GM21825 (cell line): Measurements from ENCODE around the gene TEF.
"Not testable (repeated sequence)": the region's sequence is repeated elsewhere in the genome, so short reads cannot be mapped to it uniquely, and the experiment has no call there.

ENCODE experiments used
- ATAC-seq: cut with Tn5 transposase; IDR thresholded peaks from one replicate; pipeline ENCODE4 v1.9.1; 2021; ENCODE audit warnings: mild to moderate bottlenecking, moderate library complexity; ENCODE audit not compliant: unreplicated experiment

The TEF gene

DNA sequence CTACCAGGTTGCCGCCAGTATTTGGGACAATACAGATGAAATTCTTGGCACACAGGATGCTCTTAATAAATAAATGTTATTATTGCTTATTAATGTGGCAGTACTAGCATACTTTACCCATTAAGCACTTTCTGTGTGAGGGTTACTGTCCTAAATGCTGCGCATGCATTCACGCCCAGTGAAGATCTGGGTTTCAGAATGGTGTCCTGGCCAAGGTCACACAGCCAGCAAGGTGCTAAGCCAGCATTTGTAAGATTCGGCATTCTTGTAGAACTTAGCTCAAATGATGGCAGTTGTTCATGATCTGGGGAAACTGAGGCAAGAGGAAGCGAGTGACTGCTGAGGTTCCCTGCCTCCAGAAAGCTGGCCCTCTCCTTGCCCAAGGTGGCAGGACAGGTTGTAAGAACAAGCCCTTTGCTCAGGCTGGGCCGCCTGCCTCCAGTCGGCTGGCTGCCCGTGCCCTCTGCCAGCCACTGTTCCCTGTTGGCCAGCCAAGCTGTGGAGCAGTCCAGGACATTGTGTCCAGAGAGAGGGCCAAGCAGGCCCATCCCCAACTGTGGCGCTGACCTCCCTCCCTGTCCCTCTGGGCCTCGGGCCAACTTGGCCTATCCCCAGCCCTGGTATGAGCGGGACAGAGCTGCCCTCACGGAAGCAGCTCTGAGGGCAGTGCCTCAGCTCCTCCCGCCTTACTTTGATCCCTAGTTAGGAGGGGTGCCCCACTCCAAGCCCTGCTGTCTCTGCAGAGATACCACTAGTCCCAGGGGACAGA lies 36.1 kb downstream of the TEF start:
- ATAC-seq = no peak

DNA sequence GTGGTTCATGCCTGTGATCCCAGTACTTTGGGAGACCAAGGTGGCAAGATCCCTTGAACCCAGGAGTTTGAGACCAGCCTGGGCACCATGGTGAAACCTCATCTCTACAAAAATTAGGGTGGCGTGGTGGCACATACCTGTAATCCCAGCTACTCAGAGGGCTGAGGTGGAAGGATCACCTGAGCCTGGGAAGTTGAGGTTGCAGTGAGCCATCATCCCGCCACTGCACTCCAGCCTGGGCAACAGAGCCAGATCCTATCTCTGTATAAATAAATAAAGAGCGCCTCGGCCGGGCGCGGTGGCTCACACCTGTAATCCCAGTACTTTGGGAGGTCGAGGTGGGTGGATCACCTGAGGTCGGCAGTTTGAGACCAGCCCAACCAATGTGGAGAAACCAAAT lies 37.0 kb downstream of the TEF start:
- ATAC-seq = no peak

DNA sequence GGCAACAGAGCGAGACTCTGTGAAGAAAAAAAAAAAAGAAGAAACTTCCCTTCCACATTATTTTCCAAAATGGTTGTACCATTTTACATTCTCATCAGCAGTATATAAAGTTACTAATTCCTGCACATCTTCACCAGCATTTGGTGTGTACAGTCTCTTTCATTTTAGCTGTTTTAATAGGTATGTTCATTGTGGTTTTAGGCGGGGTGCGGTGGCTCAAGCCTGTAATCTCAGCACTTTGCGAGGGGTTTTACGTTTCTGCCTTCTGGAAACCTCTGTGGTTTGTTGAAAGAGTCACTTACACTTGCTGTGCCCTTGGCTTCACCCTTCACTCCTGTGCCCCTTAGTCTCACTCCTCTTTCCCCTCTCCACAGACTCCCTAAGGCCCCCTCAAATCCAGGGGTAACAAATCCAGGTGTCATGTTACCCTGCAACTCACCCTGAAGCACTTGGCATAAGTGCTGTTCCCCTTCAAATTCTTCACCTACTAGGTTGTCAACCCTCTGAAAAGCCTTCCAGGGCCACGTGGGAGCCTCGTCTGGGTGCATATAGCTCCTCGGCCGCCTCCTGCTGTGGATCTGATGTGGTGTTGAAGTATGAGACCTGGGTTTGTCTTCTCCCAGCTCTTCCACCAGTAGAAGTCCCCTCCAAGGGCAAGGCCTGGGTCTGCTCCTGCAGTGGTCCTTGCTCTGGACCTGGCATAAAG lies 44.1 kb downstream of the TEF start:
- no peak for ATAC-seq

DNA sequence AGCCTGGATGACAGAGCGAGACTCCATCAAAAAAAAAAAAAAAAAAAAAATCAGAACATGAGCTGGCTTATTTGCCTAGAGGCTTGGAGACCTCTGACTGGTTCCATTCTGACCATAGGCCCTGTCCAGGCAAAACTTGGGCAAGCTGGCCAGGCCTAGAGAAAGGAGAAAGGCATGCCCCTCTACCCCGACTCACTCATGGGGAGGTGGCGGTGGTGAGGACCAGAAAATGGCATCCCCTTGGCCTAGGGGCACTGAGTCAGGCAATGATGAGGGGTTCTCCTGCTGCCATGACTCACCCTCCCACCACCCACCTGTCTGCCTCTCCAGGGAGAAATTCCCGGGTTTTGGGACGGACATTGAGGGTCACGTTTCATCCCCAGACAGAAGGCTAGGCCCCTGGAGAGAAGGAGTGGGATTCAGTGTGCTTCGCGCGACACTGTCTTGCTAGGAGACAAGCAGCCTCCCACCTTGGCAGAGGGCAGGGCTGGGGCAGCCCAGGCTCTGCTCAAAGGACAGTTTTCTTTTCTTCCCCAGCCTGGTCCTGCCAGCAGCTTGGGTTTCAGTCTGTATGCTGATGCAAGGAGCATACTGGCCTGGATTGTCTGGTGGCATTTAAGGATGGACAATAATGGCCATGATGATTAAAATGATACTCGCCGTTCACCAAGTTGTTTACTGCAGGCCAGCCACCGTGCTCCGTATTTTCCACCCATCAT lies 47.6 kb downstream of the TEF start:
- no peak for ATAC-seq

DNA sequence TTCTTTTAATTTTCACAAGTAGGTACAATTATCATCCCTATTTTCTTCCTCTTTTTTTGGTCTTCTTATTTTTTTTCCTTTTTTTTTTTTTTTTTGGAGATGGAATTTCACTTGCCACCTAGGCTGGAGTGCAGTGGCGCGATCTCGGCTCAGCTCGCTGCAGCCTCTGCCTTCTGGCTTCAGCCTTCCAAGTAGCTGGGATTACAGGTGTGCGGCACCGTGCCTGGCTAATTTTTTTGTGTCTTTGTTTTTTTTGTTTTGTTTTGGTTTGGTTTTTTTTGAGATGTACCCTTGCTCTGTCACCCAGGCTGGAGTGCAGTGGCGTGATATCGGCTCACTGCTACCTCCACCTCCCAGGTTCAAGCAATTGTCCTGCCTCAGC lies 48.2 kb downstream of the TEF start:
- no peak for ATAC-seq

DNA sequence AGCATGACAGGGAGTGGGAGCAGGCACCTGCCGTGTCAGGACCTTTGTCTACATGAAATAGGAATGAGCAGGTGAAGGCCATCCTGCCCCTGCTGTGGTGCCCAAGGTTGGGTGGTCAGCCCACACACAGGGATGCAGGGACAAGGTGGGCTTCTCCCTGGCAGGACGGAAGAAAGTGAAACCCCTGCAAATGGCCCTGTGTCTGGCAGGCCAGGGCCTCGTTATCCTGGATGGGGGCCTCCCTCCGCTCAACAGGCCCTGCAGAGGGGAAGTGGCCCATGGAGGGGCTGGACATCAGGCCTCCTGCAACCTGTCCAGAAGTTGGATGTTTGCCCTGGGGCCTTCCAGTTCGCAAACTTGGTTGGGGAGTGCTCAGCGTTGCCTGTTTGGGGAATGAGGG lies 49.9 kb downstream of the TEF start:
- no peak for ATAC-seq

DNA sequence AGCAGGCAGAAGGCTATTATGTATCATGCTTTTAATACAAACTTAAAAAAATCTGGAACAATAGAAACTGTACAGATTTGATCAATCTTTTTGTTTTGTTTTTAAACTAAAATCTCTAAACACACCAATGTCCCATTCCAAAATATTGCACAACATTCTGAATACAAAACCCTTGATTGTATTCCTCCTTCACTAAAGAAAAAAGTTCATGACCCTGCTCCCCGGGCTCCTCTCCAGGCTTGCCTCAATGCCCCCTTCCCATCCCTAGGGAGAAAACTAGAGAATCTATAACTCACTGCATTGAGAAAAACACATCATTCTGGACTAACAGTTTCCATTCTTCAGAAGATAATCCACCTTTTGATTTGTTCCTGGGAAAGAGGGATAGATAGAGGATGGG lies 51.7 kb downstream of the TEF start:
- ATAC-seq = not testable (repeated sequence)

DNA sequence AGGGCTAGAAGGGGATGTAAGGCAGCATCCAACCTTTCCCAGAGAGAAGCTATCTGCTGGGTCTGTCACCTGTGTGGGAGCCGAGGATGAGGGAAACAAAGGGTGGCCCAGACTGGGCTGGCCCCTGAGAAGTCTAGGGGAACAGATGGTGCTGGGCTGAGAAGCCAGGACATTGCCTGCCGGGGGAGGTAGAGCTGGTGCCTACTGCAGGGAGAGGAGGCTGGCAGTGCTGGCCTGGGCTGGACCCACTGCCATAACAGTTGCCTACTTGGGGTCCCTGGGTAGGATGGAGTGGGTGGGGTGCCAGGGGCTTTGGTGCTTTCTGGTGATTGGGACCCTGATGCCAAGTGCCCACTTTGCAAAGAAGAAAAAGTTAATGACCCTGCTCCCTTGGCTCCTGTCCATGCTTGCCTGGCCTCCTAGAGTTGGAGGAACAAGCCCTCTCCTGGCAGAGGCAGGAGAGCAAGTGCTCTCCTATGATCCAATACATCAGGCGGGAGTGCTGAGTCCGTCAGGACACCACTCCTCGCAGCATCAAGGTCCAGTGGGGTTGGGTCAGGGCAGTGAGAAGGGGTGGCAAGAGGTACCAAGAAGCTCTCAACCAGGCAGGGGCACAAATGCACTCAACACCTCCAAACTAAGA lies 52.7 kb downstream of the TEF start:
- not testable (repeated sequence) for ATAC-seq

DNA sequence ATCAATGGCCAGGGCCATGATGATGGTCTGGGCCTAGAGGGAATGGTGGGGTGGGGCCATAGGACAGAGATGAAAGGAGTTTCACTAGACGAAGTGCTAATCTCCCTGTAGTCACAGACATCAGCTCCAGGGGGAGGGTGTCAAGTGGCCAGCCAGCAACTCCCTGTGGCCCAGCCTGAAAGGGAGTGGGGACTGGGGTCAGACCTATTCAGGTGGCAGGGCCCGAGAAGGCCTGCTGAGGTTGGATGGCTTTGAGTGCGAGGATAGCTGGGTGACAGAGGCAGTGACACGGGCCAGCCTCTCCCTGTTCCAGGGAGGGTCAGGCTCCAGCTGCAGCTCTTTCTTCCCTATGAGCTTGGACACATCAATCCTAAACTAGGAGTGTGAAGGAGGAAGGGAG lies 53.8 kb downstream of the TEF start:
- no peak for ATAC-seq

DNA sequence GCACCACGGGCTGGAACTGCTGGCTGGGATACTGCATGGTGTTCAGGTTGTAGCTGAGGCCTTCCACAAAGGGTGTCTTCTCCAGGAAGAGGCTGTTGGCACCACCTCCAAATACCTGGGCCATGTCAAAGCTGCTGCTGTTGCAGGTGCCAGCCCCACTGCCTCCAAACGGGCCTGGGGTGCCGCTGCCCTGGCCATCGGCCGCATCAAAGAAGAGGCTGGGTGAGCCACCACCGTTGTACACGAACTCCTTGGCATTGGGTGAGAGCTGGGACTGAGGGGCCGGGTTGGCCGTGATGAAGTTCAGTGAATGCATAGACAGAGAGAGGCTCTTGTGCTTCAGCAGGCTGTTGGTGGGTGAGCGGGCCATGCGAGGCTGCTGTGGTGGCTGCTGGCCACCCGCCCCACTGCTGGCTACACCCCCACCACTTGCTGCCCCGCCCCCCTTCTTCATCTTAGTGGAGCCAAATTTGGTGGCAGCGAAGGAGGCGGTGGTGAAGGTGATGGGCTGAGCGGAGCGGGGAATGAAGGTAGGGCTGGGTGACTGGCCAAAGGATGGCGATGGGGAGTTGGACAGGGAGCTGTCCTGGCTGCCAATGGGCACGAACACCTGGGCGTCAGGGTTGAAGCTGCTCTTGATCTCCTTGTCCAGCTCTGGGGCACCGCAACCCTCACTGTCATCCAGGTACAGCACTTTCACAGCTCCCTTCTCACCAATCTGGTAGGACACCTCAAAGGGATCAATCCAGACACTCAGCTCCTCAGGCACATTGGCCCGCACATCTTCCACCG lies 54.8 kb downstream of the TEF start:
- ATAC-seq = no peak

DNA sequence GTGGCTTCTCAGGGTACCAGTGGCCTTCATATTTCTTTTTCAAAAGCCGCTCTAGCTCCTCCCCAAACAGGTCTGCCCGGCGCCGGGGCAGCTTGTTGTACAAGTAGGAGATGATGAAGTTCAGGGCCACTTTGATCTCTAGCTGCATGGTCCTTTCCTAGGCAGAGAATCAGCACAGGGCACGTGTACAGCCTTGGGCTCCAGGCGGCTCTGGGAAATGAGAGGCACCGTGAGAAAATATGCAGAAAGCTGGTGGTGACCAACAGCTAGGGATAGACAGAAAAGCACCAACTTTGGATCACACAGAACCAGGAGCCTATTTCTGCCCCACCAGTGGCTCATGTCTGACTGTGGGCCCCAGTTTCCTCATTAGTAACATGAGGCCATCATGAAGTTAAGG lies 55.5 kb downstream of the TEF start:
- no peak for ATAC-seq

DNA sequence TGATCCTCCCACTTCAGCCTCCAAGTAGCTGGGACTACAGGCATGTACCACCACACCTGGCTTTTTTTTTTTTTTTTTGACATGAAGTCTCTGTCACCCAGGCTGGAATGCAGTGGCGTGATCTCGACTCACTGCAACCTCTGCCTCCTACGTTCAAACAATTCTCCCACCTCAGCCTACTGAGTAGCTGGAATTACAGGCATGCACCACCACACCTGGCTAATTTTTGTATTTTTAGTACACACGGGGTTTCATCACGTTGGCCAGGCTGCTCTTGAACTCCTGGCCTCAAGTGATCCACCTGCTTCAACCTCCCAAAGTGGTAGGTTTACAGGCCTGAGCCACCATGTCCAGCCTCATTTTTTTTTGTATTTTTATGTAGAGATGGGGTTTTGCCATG lies 58.8 kb downstream of the TEF start:
- not testable (repeated sequence) for ATAC-seq

DNA sequence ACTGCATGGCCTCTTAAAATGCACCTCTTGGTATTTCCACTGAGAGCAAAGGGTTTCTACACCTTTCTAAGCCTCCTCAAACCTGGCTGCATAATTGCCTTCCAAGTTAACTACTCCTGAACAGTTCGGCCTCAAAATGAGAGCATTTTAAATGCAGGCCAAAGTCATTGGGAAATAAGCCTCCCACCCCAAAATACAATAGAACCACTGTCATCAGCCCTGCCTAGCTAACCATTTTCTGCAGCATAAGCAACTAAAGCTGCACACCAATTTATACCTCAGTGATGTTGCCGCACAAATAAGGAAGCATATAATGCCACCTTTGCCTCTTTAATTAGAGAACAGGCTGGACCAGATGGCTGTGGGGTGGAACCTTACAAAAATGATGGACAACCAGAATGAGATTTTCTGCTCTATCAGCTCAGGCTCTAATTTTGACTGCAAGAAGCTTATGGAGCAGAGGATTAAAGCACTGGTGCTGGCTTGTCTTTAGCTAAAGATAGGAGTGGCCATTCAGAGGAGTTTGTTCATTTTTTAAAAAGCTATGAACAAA lies 60.6 kb downstream of the TEF start:
- no peak for ATAC-seq

DNA sequence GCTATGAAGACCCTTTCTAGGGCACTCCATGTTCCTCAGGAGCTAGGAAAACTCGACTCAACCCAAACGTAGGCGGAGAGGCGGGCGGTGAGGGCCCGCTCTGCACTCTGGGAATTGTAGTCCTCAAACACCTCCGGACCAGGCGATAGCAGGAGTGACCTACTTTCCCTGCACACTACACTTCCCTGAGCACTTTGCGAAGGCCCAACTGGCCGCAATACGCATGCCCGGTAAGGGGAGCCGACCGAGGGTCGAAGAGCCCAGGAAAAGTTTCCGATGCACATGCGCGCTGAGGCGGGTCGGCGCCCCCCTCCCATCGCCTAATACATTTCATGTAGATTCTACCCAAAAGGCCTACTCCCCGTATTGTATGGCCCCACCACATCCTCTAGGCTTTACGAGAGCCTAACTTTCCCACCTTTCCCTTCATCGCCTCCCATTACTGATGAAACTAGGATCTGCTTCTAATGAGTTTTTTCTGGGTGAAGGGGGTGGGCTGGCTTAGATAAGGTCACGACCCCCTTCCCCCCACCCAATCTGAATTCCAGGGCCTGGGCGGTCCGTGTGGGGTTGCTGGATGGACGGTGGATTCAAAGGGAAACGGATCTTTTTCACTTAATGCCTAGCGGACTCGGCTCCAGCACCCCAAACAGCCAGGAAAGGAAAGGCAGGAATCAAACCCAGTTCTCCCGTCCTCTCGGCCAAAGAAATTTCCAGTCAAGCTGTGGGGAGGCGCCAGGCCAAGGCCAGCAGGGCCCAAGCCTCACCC lies 62.8 kb downstream of the TEF start:
- ATAC-seq = peak; percentile 38

DNA sequence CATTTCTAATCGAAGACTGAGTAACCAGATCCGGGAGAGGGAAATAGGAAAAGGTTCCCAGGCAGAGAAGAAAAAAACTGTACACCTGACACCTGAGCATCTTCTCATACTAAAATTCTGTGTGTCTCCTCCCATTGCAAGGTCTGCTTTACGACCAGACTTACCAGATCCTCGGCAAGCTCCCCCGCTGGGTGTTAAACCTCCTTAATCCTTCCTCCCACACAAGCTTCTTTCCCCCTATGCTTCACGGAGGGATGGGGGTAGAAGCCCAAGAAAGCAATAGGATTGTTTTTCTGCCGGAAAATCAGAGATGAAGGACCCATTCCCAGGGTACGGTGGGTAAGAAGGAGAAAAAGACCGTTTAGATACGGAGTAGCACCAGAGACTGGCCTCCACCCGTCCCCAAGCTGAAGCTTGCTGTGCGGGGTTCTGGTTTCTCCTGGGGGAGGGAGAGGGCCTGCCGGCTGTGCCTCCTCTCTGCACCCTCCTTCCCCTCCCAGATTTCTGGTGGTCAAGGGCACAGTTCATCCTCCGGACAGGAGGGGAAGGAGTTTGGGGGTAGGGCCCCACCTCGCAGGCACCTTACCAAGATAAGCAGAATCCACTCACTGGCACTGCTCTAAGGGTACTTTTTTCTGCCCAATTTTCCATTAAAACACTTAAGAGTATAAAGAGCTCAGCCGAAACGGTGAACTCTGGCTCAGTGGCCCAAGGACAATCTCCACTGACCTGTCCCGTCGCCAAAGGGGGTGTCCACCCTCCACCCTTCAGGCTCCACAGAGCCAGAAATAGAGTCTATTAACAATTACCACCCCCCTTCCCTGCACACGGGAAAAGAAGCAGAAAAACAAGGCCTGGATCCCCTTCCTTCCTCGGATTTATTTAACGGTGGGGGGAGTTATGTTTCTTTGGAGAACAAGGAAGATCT lies 63.7 kb downstream of the TEF start:
- no peak for ATAC-seq

DNA sequence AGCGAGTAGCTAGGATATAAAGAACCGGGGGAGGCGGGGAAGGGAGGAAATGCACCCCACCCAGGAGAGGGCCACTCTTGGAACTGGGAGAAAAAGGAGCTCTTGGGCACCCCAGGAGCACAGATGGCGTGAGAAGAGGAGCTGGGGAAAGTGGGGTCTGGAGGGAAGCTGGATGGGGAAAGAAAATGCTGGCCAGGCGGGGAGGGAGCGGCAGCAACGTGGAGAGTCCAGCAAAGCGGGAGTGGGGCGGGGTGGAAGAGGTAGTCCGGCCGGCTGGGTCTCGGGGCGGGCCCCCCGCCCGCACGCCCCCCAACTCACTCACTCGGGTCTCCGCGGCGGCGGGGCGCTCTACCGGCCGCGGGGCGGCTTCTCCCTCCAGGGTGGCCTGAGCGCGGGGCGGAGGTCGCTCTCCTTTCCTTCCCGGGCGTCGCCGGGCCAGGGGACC lies 64.3 kb downstream of the TEF start:
- ATAC-seq = no peak

DNA sequence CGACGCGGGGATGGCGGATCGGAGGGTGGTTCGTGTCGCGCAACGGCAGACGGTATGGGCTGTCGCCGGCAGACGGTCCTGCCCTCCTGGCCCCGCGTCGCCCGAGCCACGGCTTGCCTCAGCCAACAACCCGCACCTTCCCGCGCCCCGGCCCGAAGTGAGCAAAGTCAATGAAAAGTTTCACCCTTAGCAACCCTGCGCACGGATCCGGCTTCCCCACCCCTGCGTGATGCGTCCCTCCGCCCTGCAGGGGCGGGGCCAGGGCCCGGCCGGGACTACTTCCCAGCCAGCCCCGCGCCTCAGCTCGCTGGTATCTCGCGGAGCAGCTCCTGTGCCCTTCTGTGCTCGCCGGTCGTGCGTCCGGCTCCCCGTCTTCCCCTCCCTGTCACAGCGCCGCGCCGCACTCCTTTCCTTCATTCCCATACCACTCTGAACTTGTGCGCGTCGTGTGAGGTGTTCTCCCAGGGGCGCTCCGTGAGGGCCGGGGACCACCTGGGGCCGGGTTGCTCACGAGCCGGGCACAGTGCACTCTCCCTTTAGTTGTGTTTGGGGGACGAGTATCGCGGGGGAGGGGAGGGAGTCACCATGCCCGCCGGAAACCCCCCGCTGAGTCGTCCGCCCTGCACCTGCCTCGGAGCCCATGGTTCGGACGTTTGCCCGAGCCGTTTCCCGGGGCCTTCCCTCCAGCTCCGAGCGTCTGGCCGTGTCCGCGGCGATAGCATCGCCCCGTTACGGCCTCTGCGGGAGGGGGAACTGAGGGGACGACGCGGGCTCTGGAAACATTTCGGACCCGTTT lies 65.1 kb downstream of the TEF start, which contains the start of gene TOB2:
TSS of gene TOB2 (minus strand) at position 163 of the 796 bp plus-strand sequence. CDS start 9,456 bp downstream, outside the sequence.
- peak; percentile 41 for ATAC-seq
